Gastroesophageal sphincter (tissue), 4 donors: ENCODE measurements around the gene TBC1D9. TPM values are rescaled to one million over a fixed set of nuclear protein-coding genes. Genes with fewer than 3 reads are reported as not detected.

Experiments used
- ATAC-seq: fragments of 150-250 bp; one replicate; pipeline ENCODE4 v1.9.1; 2016; ENCODE audit warnings: mild to moderate bottlenecking, moderate library complexity
- H3K27ac ChIP-seq, 4 donors: fragments of 200-600 bp; sonication (generic) in 3 of 4; 1 replicate in 3 of 4; 2 replicates in 1 of 4; pipeline ENCODE4 v1.5.1; 2016 to 2019
- H3K27me3 ChIP-seq: fragments of 200-600 bp; sonication (generic); one replicate; pipeline ENCODE4 v1.5.1; 2019
- H3K36me3 ChIP-seq, 2 donors: fragments of 200-600 bp; sonication (generic); one replicate each; pipeline ENCODE4 v1.5.1; 2019; ENCODE audit warnings: control low read depth in 1 of 2
- H3K4me1 ChIP-seq, 3 donors: fragments of 200-600 bp; sonication (generic); 1 replicate in 2 of 3; 2 replicates in 1 of 3; pipeline ENCODE4 v1.5.1; 2016 to 2019; ENCODE audit warnings: control low read depth in 2 of 3
- H3K4me3 ChIP-seq, 2 donors: fragments of 200-600 bp; sonication (generic); one replicate each; pipeline ENCODE4 v1.5.1; 2019; ENCODE audit warnings: mild to moderate bottlenecking in 1 of 2, moderate library complexity in 1 of 2
- H3K9me3 ChIP-seq, 3 donors: fragments of 200-600 bp; sonication (generic); one replicate each; pipeline ENCODE4 v1.5.1; 2017 to 2019; ENCODE audit warnings: control low read depth in 2 of 3
- EP300 ChIP-seq: sonication (generic); formaldehyde crosslinking; IDR thresholded peaks from one replicate; pipeline ENCODE4 v1.6.1; 2017; ENCODE audit warnings: antibody characterized with exemption, mild to moderate bottlenecking
- POLR2A ChIP-seq, 2 donors: fragments of 450-650 bp; IDR thresholded peaks; one replicate each; pipeline ENCODE4 v1.6.1; 2017; ENCODE audit warnings: antibody characterized with exemption in 2 of 2, mild to moderate bottlenecking in 2 of 2, moderate library complexity in 1 of 2
- POLR2AphosphoS5 ChIP-seq: sonication (generic); formaldehyde crosslinking; IDR thresholded peaks from one replicate; pipeline ENCODE4 v1.6.1; 2017; ENCODE audit warnings: antibody characterized with exemption
- WGBS, 2 donors: methylation state at CpG; one replicate each; pipeline ENCODE4 v1.1.5; 2018; ENCODE audit warnings: low coverage in 1 of 2; 5-methylcytosine and 5-hydroxymethylcytosine counted together
- total RNA-seq, 4 donors: library from RNA; depleted of rRNA; stranded (reverse); fragments of >200 nt; gene quantifications; one replicate each; pipeline ENCODE4 v1.1.0, GENCODE V29; 2016
- TF ChIP-seq, protein P1 (sequence below), 4 experiments: fragments of 200-600 bp in 2 of 4; fragments of 450-650 bp in 2 of 4; sonication (generic) in 1 of 4; IDR thresholded peaks; one replicate each; pipeline ENCODE4 v1.5.1; 2017 to 2019; ENCODE audit warnings: antibody characterized with exemption in 4 of 4, mild to moderate bottlenecking in 2 of 4, moderate library complexity in 2 of 4

TBC1D9 gene
- total RNA-seq, 4 donors from 2014 or later: 10.9 to 23.8 (median 16.6) TPM

DNA sequence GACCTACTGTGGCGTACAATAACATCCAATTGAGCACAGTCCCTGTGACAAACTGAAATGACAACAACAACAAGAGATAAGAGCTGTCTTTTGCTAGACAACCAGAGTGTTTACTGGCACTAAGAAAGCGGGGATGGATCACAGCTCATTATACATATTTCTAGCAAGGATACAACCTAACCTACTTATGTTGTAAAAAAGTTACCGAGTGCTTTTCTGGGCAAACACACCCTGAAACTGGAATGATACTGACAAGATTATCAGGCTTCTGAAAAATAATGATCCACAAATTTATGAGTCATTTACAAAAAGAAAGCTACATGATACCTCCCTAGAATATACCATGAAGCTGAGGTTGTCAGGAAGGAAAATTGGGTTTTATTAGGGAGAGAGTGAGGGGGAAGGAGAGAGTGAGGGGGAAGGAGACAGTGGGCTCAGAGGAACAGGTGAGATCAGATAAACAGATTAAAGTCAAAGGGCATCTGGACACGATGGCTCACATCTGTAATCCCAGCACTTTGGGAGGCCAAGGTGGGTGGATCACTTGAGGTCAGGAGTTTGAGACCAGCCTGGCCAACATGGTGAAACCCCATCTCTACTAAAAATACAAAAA lies 20.3 kb downstream of the TBC1D9 start:
- ATAC-seq: no peak
- 81 to 83% methylated on average over 4 of the region's 4 CpGs for WGBS, 2 donors
- H3K36me3 ChIP-seq: no peaks in the 10 kb centered on the region
- peaks cover 0 to 16% (median 0%) of the 10 kb centered on the region in 3 donors for H3K4me1 ChIP-seq
- H3K27ac ChIP-seq: no peak overlapping the region
- no peak for TF ChIP-seq POLR2A (IDR thresholded peaks at IDR 0.05)
- H3K27me3 ChIP-seq: no peaks in the 10 kb centered on the region
- H3K4me3 ChIP-seq: no peak overlapping the region
- H3K9me3 ChIP-seq: no peaks in the 10 kb centered on the region

DNA sequence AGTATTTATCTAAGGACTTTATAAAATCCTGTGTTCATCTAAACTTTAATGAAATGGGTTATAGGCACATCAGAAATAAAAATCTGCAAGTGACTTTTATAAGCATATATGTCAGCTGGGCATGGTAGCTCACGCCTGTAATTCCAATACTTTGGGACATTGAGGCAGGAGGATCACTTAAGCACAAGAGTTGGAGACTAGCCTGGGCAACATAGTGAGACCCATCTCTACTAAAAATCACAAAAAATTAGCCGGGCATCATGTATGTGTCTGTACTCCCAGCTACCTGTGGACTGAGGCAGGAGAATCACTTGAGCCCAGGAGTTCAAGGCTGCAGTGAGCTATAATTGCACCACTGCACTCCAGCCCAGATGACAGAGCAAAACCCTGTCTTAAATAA lies 20.9 kb downstream of the TBC1D9 start:
- ATAC-seq: no peak
- Histone ChIP-seq H3K9me3 (no peaks in the 10 kb centered on the region), H3K4me1 (peaks cover 0 to 13% (median 0%) of the 10 kb centered on the region in 3 donors), H3K4me3 (no peak overlapping the region), H3K27me3 (no peaks in the 10 kb centered on the region), H3K27ac (no peak overlapping the region), H3K36me3 (no peaks in the 10 kb centered on the region)
- TF ChIP-seq EP300: no peak
- 89 to 100% methylated on average over 1 to 2 of the region's 2 CpGs for WGBS, 2 donors

DNA sequence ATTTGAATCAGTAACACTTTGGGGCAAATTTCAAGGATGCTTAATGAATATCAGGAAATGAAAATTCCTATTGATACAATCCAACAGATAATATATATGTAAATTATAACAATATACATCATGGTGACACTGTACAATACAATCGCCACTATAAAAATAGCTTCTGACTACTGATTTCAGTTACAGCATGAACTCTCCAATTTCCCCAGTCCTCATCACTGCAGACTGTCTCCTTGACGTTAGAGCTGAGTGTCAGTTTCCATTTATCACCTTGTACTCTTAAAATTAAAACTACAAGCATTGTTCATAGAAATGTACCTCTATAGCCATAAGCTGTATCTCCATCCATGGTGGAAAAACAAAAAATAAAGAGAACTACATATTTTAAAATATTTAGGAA lies 23.4 kb downstream of the TBC1D9 start:
- Histone ChIP-seq H3K4me1 (peaks cover 0 to 21% (median 0%) of the 10 kb centered on the region in 3 donors), H3K9me3 (no peaks in the 10 kb centered on the region), H3K27me3 (no peaks in the 10 kb centered on the region), H3K27ac (no peak overlapping the region), H3K4me3 (no peak overlapping the region), H3K36me3 (no peaks in the 10 kb centered on the region)
- ATAC-seq: no peak
- TF ChIP-seq EP300 (no peak), POLR2AphosphoS5 (no peak), POLR2A (IDR thresholded peaks at IDR 0.05) (no peak)
- TF ChIP-seq, protein P1, sequence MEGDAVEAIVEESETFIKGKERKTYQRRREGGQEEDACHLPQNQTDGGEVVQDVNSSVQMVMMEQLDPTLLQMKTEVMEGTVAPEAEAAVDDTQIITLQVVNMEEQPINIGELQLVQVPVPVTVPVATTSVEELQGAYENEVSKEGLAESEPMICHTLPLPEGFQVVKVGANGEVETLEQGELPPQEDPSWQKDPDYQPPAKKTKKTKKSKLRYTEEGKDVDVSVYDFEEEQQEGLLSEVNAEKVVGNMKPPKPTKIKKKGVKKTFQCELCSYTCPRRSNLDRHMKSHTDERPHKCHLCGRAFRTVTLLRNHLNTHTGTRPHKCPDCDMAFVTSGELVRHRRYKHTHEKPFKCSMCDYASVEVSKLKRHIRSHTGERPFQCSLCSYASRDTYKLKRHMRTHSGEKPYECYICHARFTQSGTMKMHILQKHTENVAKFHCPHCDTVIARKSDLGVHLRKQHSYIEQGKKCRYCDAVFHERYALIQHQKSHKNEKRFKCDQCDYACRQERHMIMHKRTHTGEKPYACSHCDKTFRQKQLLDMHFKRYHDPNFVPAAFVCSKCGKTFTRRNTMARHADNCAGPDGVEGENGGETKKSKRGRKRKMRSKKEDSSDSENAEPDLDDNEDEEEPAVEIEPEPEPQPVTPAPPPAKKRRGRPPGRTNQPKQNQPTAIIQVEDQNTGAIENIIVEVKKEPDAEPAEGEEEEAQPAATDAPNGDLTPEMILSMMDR (IDR thresholded peaks at IDR 0.05): no peak
- 67 to 76% methylated on average over 2 of the region's 2 CpGs for WGBS, 2 donors

DNA sequence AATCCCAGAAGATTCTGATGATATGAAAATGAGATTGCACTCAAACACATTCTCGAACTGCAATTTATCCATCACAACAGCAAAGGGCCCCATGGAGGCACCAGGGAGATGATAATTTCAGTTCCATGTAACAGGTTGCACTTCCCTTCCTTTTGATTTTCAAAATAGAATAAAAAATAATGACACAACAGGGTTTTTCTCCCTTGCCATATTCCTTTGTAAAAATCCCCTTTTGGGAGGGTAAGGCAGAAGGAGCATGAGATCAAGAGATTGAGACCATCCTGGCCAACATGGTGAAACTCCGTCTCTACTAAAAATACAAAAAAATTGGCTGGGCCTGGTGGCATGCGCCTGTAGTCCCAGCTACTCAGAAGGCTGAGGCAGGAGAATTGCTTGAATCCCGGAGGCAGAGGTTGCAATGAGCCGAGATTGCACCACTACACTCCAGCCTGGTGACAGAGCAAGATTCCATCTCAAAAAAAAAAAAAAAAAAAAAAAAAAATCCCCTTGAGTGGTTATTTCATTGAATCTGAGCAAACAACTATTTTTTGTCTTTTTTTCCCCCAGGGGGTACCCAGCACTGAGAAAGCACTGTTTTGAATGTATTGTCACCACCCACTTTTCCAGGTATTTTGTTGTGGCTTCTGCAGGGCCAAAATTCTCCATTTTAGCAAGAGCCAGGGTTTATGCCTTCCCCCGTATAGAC lies 26.7 kb downstream of the TBC1D9 start:
- no peak overlapping the region for H3K27ac ChIP-seq
- no peak overlapping the region for H3K4me3 ChIP-seq
- 86 to 92% methylated on average over 4 of the region's 6 CpGs for WGBS, 2 donors
- peaks cover 0 to 16% (median 0%) of the 10 kb centered on the region in 3 donors for H3K4me1 ChIP-seq
- H3K27me3 ChIP-seq: no peaks in the 10 kb centered on the region
- ATAC-seq: no peak
- H3K9me3 ChIP-seq: no peaks in the 10 kb centered on the region
- TF ChIP-seq, protein P1 (IDR thresholded peaks at IDR 0.05): no peak
- TF ChIP-seq EP300 (no peak), POLR2AphosphoS5 (no peak), POLR2A (IDR thresholded peaks at IDR 0.05) (no peak)
- H3K36me3 ChIP-seq: no peaks in the 10 kb centered on the region

DNA sequence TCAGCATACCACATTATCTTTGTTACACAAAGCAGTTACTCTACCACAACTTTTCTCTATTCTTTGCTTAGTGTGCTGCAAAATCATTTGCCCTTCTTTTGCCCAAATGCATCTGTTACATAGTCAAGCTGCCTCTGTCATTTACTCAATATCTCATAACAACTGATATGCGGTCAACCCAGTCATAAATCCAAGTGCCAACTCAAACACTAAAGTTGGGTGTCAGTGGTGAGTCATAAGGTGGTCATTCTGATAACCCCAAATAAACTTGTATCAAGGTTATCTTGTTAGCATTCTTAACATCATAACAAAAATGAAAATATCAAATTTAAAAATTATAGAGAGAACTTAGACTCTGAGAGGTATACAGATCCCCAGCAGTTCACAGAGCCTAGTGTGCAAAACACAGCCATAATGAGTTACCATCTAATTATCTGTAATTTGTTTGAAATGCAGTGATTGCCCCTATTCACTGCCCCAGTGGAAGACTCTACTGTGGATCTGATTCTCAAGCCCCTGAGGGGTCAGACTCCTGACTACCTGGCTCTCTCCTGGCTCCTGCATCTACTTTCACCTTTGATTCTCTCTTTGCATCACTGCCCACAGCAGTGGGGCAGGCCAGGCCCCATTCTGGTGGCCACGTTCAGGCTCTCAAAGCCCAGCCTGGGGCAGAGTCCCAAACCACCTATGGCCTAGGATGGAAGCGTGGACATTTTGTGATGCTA lies 29.2 kb downstream of the TBC1D9 start:
- no peaks in the 10 kb centered on the region for H3K36me3 ChIP-seq
- no peak for ATAC-seq
- H3K9me3 ChIP-seq: no peaks in the 10 kb centered on the region
- H3K27ac ChIP-seq: no peak overlapping the region
- 92 to 100% methylated on average over 3 of the region's 3 CpGs for WGBS, 2 donors
- H3K4me3 ChIP-seq: no peak overlapping the region
- no peaks in the 10 kb centered on the region for H3K27me3 ChIP-seq
- TF ChIP-seq EP300 (no peak), POLR2A (IDR thresholded peaks at IDR 0.05) (no peak), POLR2AphosphoS5 (no peak)
- TF ChIP-seq, protein P1 (IDR thresholded peaks at IDR 0.05): no peak
- peaks cover 0 to 16% (median 0%) of the 10 kb centered on the region in 3 donors for H3K4me1 ChIP-seq
